Lung (tissue), 12 donors: ENCODE results near the gene CDH4. TPM values are rescaled to one million over a fixed set of nuclear protein-coding genes. Genes with fewer than 3 reads are reported as not detected.

Experiments used
- ATAC-seq: fragments of 200-7000 bp; cut with Tn5 transposase; one replicate; pipeline ENCODE4 v1.9.1; 2020; ENCODE audit warnings: moderate number of reproducible peaks; ENCODE audit not compliant: insufficient read depth, low FRiP score
- DNase-seq, 3 donors: peaks; one replicate each; pipeline ENCODE4 v3.0.0-alpha.2; 2013 to 2017
- H3K27ac ChIP-seq, 2 donors: one replicate each; pipeline ENCODE4 v1.5.1; 2013; ENCODE audit warnings: mild to moderate bottlenecking in 2 of 2, moderate library complexity in 2 of 2, control low read depth in 1 of 2, inconsistent platforms in 1 of 2, low read depth in 1 of 2, low read length in 1 of 2
- H3K27me3 ChIP-seq, 3 donors: one replicate each; pipeline ENCODE4 v1.5.1; 2013; ENCODE audit warnings: low read length in 2 of 3; ENCODE audit not compliant: control insufficient read depth in 3 of 3, insufficient read depth in 3 of 3
- H3K36me3 ChIP-seq, 4 donors: one replicate each; pipeline ENCODE4 v1.5.1; 2013; ENCODE audit warnings: low read length in 4 of 4, mild to moderate bottlenecking in 1 of 4, moderate library complexity in 1 of 4; ENCODE audit not compliant: control insufficient read depth in 4 of 4, insufficient read depth in 4 of 4
- H3K4me1 ChIP-seq, 5 donors: one replicate each; pipeline ENCODE4 v1.5.1; 2013; ENCODE audit warnings: low read length in 5 of 5, mild to moderate bottlenecking in 2 of 5, moderate library complexity in 1 of 5; ENCODE audit not compliant: control insufficient read depth in 5 of 5, insufficient read depth in 5 of 5
- H3K4me3 ChIP-seq: one replicate; pipeline ENCODE4 v1.5.1; 2013; ENCODE audit warnings: mild to moderate bottlenecking, control low read depth, moderate library complexity
- H3K9ac ChIP-seq, 2 donors: one replicate each; pipeline ENCODE4 v1.5.1; 2013; ENCODE audit warnings: low read length in 2 of 2, control low read depth in 1 of 2; ENCODE audit not compliant: insufficient read depth in 1 of 2
- H3K9me3 ChIP-seq, 4 donors: one replicate each; pipeline ENCODE4 v1.5.1; 2013; ENCODE audit warnings: low read length in 3 of 4, mild to moderate bottlenecking in 1 of 4, moderate library complexity in 1 of 4; ENCODE audit not compliant: control insufficient read depth in 4 of 4, insufficient read depth in 3 of 4
- CTCF ChIP-seq: IDR thresholded peaks from 2 replicates; pipeline ENCODE4 v1.5.1; 2012; ENCODE audit warnings: mild to moderate bottlenecking; ENCODE audit errors: control extremely low read depth, extremely low read depth
- WGBS, 2 donors: extraction: QIAGEN DNeasy Blood & Tissue Kit; methylation state at CpG; one replicate each; pipeline ENCODE4 v1.1.7; 2013; 5-methylcytosine and 5-hydroxymethylcytosine counted together
- polyA plus RNA-seq, 2 donors: library from polyadenylated mRNA; stranded (reverse); fragments of 200-250 nt; gene quantifications; one replicate each; pipeline ENCODE4 v1.2.1, GENCODE V29; 2013
- total RNA-seq, 2 donors: library from RNA; depleted of rRNA in 1 of 2; stranded (reverse); fragments of >200 nt in 1 of 2; gene quantifications; one replicate each; pipeline ENCODE4 v1.2.1, GENCODE V29; 2014 to 2021
- donor health status: control.
- donor health status: control.
- donor health status: Bipolar disorder and iron deficiency.
- donor health status: healthy.
- donor health status: DM: yes; HTN: yes; CAD: no.

The CDH4 gene
- total and polyA plus RNA-seq, 4 donors = 0.10 to 2.1 (median 0.34) TPM

GRCh38 chr20:61583356-61583755 is 331.3 kb downstream of the CDH4 start:
- Histone ChIP-seq H3K27me3 (peaks cover 0 to 25% (median 3%) of the 10 kb centered on the region in 3 donors), H3K9me3 (peaks cover 0 to 3% (median 0%) of the 10 kb centered on the region in 4 donors), H3K4me1 (peaks cover 0 to 5% (median 0%) of the 10 kb centered on the region in 5 donors), H3K27ac (no peak overlapping the region), H3K36me3 (no peaks in the 10 kb centered on the region), H3K4me3 (no peak overlapping the region), H3K9ac (no peak overlapping the region)
- no peak for DNase-seq
- WGBS, 2 donors = 72 to 81% methylated on average over 9 of the region's 9 CpGs
- ATAC-seq = no peak
- TF ChIP-seq CTCF = no peak

- Histone ChIP-seq H3K9ac (no peak overlapping the region), H3K4me1 (peaks cover 0 to 12% (median 0%) of the 10 kb centered on the region in 5 donors), H3K27me3 (peaks cover 0 to 30% (median 6%) of the 10 kb centered on the region in 3 donors), H3K4me3 (no peak overlapping the region), H3K9me3 (peaks cover 0 to 3% (median 0%) of the 10 kb centered on the region in 4 donors), H3K27ac (no peak overlapping the region), H3K36me3 (no peaks in the 10 kb centered on the region)
- no peak for TF ChIP-seq CTCF
- no peak for ATAC-seq
- WGBS, 2 donors = 32 to 39% methylated on average over 10 of the region's 10 CpGs
- DNase-seq = no peak
These were observed 332.8 kb downstream of the CDH4 start for GRCh38 chr20:61584851-61585250.

- 93 to 100% methylated on average over 2 of the region's 2 CpGs for WGBS, 2 donors
- no peak for DNase-seq
- no peak for ATAC-seq
- Histone ChIP-seq H3K27ac (no peak overlapping the region), H3K4me3 (no peak overlapping the region), H3K36me3 (no peaks in the 10 kb centered on the region), H3K9me3 (peaks cover 0 to 6% (median 0%) of the 10 kb centered on the region in 4 donors), H3K4me1 (peaks cover 0 to 12% (median 0%) of the 10 kb centered on the region in 5 donors), H3K27me3 (peaks cover 0 to 30% (median 6%) of the 10 kb centered on the region in 3 donors), H3K9ac (no peak overlapping the region)
- no peak for TF ChIP-seq CTCF
These were observed 333.7 kb downstream of the CDH4 start for GRCh38 chr20:61585764-61586163.

- Histone ChIP-seq H3K9me3 (peaks cover 0 to 3% (median 1%) of the 10 kb centered on the region in 4 donors), H3K27me3 (peaks cover 0 to 30% (median 6%) of the 10 kb centered on the region in 3 donors), H3K36me3 (no peaks in the 10 kb centered on the region), H3K4me3 (no peak overlapping the region), H3K4me1 (peaks cover 0 to 12% (median 0%) of the 10 kb centered on the region in 5 donors), H3K27ac (no peak overlapping the region), H3K9ac (no peak overlapping the region)
- DNase-seq (no peak), ATAC-seq (no peak)
- TF ChIP-seq CTCF = no peak
- WGBS, 2 donors = 84% methylated on average over 7 of the region's 7 CpGs
These were observed 335.0 kb downstream of the CDH4 start for GRCh38 chr20:61587036-61587435.
